ENCODE data around the gene LRRC7. TPM values are rescaled to one million over a fixed set of nuclear protein-coding genes. Genes with fewer than 3 reads are reported as not detected.

Gene LRRC7
- polyA plus RNA-seq, 1 of the 3 experiments (the other 2 are of a cell fraction) = 0.02 TPM

- Histone ChIP-seq H3K27me3 (ENCODE audit: insufficient read depth) (no peaks in the 10 kb centered on the region), H4K20me1 (ENCODE audit: insufficient read depth) (no peaks in the 10 kb centered on the region), H3K4me3 (ENCODE audit: low read depth in 2 of 2, low read length in 1 of 2) (no peak overlapping the region), H3K27ac (ENCODE audit: low read depth in 2 of 2, low read length in 1 of 2) (no peak overlapping the region), H3K9me3 (no peaks in the 10 kb centered on the region), H3K79me2 (ENCODE audit: insufficient read depth) (no peaks in the 10 kb centered on the region), H3K4me1 (ENCODE audit: control insufficient read depth in 1 of 2, insufficient read depth in 2 of 2, low read depth in 1 of 2, low read length in 1 of 2) (no peaks in the 10 kb centered on the region), H3K36me3 (replicated peaks in 1 of 2; ENCODE audit: control insufficient read depth in 1 of 2, insufficient read depth in 2 of 2, low read length in 1 of 2) (no peaks in the 10 kb centered on the region), H3K9ac (no peak overlapping the region), H2AFZ (ENCODE audit: low read depth) (peak overlapping the region; percentile 41; the same call in 1 of the 2 replicates), H3K9me2 (no peaks in the 10 kb centered on the region), H3F3A (replicated peaks; ENCODE audit: insufficient read depth) (no peaks in the 10 kb centered on the region), H3K4me2 (no peak overlapping the region)
- DNase-seq = peak; percentile 8
- peak in 1 of 2 experiments; percentile 51; a peak in 1 of 4 replicates for TF ChIP-seq EP300 (IDR thresholded peaks at IDR 0.05; ENCODE audit: borderline replicate concordance in 1 of 2, low read depth in 1 of 2, low read length in 1 of 2)
- no peak for TF ChIP-seq MXI1 (IDR thresholded peaks at IDR 0.05; ENCODE audit: low read depth, low read length)
- WGBS (ENCODE audit: low lambda C conversion rate) = 50% methylated on average over 5 of the region's 5 CpGs
- CTCF ChIA-PET = no interaction called here
- POLR2A ChIA-PET = no interaction called here
These were observed 81.8 kb downstream of the LRRC7 start for GRCh38 chr1:69649383-69649990.

- Histone ChIP-seq H3K4me1 (ENCODE audit: control insufficient read depth in 1 of 2, insufficient read depth in 2 of 2, low read depth in 1 of 2, low read length in 1 of 2) (no peaks in the 10 kb centered on the region), H3K36me3 (replicated peaks in 1 of 2; ENCODE audit: control insufficient read depth in 1 of 2, insufficient read depth in 2 of 2, low read length in 1 of 2) (no peaks in the 10 kb centered on the region), H3K9ac (no peak overlapping the region), H3K79me2 (ENCODE audit: insufficient read depth) (no peaks in the 10 kb centered on the region), H3K9me3 (no peaks in the 10 kb centered on the region), H3K4me2 (no peak overlapping the region), H2AFZ (ENCODE audit: low read depth) (no peak overlapping the region), H3K27ac (ENCODE audit: low read depth in 2 of 2, low read length in 1 of 2) (no peak overlapping the region), H3K4me3 (ENCODE audit: low read depth in 2 of 2, low read length in 1 of 2) (no peak overlapping the region), H3K9me2 (no peaks in the 10 kb centered on the region), H4K20me1 (ENCODE audit: insufficient read depth) (no peaks in the 10 kb centered on the region), H3F3A (replicated peaks; ENCODE audit: insufficient read depth) (no peaks in the 10 kb centered on the region), H3K27me3 (ENCODE audit: insufficient read depth) (no peaks in the 10 kb centered on the region)
- POLR2A ChIA-PET = no interaction called here
- WGBS (ENCODE audit: low lambda C conversion rate) = 64% methylated on average over 3 of the region's 3 CpGs
- CTCF ChIA-PET = interaction anchor here (0.6 kb wide), 1 partner anchor 162 kb away, joined by 3 read pairs; no protein-coding TSS in a partner anchor
- no peak for TF ChIP-seq GABPA (IDR thresholded peaks at IDR 0.05; ENCODE audit: low read depth)
- no peak for TF ChIP-seq NFIC (IDR thresholded peaks at IDR 0.05; ENCODE audit: borderline replicate concordance)
- TF ChIP-seq SIN3A (IDR thresholded peaks at IDR 0.05; ENCODE audit: borderline replicate concordance, low read depth, low read length) = no peak
- no peak for TF ChIP-seq MEF2A (IDR thresholded peaks at IDR 0.05; ENCODE audit: borderline replicate concordance, low read depth)
- DNase-seq = no peak
These were observed 83.1 kb downstream of the LRRC7 start for GRCh38 chr1:69650779-69651178.

- TF ChIP-seq FOSL2 (IDR thresholded peaks at IDR 0.05; ENCODE audit: borderline replicate concordance, low read depth) (no peak), IRF3 (IDR thresholded peaks at IDR 0.05; ENCODE audit: low read depth, low read length) (no peak), POLR2AphosphoS5 (IDR thresholded peaks at IDR 0.05; ENCODE audit: low read depth, low read length) (no peak), MXI1 (IDR thresholded peaks at IDR 0.05; ENCODE audit: low read depth, low read length) (no peak), MEF2A (IDR thresholded peaks at IDR 0.05; ENCODE audit: borderline replicate concordance, low read depth) (no peak), GATA2 (CRISPR knock-in tag; IDR thresholded peaks at IDR 0.05) (no peak), SIN3A (IDR thresholded peaks at IDR 0.05; ENCODE audit: borderline replicate concordance, low read depth, low read length) (no peak)
- no peaks in the 10 kb centered on the region for H3K27me3 ChIP-seq (ENCODE audit: insufficient read depth)
- H3F3A ChIP-seq (replicated peaks; ENCODE audit: insufficient read depth) = no peaks in the 10 kb centered on the region
- no peaks in the 10 kb centered on the region for H3K36me3 ChIP-seq (replicated peaks in 1 of 2; ENCODE audit: control insufficient read depth in 1 of 2, insufficient read depth in 2 of 2, low read length in 1 of 2)
- no peak for DNase-seq
- H3K4me3 ChIP-seq (ENCODE audit: low read depth in 2 of 2, low read length in 1 of 2) = no peak overlapping the region
- ChIA-PET CTCF (interaction anchor here (0.6 kb wide), 1 partner anchor 1090 kb away, joined by 3 read pairs; no protein-coding TSS in a partner anchor), POLR2A (no interaction called here)
- H3K9me2 ChIP-seq = no peaks in the 10 kb centered on the region
- H3K27ac ChIP-seq (ENCODE audit: low read depth in 2 of 2, low read length in 1 of 2) = no peak overlapping the region
- no peaks in the 10 kb centered on the region for H3K9me3 ChIP-seq
- 19% methylated on average over 1 of the region's 1 CpG for WGBS (ENCODE audit: low lambda C conversion rate)
- H3K79me2 ChIP-seq (ENCODE audit: insufficient read depth) = no peaks in the 10 kb centered on the region
- H3K9ac ChIP-seq = no peak overlapping the region
- H4K20me1 ChIP-seq (ENCODE audit: insufficient read depth) = no peaks in the 10 kb centered on the region
- H2AFZ ChIP-seq (ENCODE audit: low read depth) = no peak overlapping the region
- no peaks in the 10 kb centered on the region for H3K4me1 ChIP-seq (ENCODE audit: control insufficient read depth in 1 of 2, insufficient read depth in 2 of 2, low read depth in 1 of 2, low read length in 1 of 2)
- no peak overlapping the region for H3K4me2 ChIP-seq
These were observed 83.9 kb downstream of the LRRC7 start for GRCh38 chr1:69651656-69652055.

Data from SK-N-SH (cell line).